ENCODE results near the gene MTARC2.

The MTARC2 gene

DNA sequence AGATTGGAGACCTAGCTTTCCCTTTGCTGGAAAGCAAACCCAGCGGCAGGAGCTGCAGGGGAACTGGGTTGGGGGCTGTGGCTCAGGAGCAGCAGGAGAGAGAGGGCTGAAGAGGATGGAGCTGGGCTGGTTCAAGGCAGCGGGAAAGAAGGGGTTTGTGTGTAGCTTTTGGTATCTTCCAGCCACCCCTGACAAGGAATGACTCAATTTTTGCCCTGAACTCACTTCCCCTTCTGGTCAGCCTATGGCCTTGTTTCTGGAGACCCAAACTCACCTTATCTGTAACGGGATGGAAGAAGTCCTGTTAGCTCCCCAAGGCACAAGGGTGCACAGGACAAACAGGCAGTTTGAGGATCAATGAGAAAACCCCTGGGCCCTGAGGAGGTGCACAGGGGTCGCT is 44.8 kb upstream of the MTARC2 start:
- TF ChIP-seq CTCF (IDR thresholded peaks at IDR 0.05; ENCODE audit: low read depth, low read length): no peak
- DNase-seq (ENCODE audit: extremely low read depth, low read depth): no peak

- no peak for TF ChIP-seq CTCF (IDR thresholded peaks at IDR 0.05; ENCODE audit: low read depth, low read length)
- no peak for DNase-seq (ENCODE audit: extremely low read depth, low read depth)
Observed at GRCh38 chr1:220705782-220706181, 42.3 kb upstream of the MTARC2 start.

DNA sequence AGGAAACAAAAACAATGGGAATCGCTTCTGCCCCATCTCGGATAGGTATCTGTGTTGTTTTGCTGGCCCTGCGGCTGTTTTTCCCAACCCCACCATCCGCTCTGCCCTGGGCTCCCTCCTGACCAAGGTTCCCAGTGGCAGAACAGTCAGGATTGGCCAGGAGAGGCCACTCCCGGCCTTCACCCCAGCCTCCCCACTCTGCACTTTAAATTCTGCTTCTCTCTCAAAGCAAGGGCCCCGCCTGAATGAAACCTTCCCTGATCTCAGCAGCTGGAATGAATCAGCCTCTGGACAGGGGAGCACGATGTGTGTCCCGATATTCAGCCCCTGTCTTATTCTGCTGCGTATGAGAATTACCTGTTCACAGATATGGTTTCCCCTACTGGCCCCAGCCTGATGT is 41.6 kb upstream of the MTARC2 start:
- TF ChIP-seq CTCF (IDR thresholded peaks at IDR 0.05; ENCODE audit: low read depth, low read length): no peak
- DNase-seq (ENCODE audit: extremely low read depth, low read depth): no peak

GRCh38 chr1:220707160-220707559 is 41.0 kb upstream of the MTARC2 start:
- no peak for TF ChIP-seq CTCF (IDR thresholded peaks at IDR 0.05; ENCODE audit: low read depth, low read length)
- no peak for DNase-seq (ENCODE audit: extremely low read depth, low read depth)

GRCh38 chr1:220708244-220708643 is 39.9 kb upstream of the MTARC2 start:
- no peak for TF ChIP-seq CTCF (IDR thresholded peaks at IDR 0.05; ENCODE audit: low read depth, low read length)
- no peak for DNase-seq (ENCODE audit: extremely low read depth, low read depth)

DNA sequence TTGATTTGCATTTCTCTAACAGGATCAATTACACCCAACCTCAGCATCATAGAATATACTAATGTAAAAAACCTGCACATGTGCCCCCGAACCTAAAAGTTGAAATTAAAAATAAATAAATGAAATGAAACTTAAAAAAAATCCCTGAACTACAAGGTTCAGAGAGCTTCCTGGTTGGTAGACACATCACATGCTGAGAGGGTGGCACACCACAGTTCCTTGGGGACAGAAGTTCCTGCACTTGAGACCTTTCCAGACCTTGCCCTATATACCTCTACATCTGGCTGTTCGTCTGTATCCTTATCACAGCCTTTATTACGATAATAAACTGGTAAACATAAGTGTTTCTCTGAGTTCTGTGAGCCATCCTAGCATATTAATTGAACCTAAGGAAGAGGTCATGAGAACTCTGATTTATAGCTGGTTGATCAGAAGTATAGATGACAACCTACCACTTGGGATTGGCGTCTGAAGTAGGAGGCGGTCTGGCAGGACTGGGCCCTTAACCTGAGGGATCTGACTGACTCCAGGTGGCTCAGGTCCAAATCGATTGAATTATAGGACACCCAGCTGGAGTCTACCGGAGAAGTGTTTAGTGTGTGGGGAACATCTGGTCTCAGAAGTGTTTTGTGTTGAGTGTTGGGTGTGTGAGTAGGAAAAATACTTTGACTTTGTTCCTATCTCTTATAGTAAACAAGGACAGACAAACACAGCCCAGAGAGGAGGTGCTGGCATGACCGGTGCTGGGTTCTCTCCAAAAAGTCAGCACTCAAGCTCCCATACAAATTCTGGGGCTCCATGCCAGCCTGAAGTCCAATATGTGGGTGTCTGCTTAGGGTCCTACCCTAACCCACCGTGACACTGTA is 39.0 kb upstream of the MTARC2 start:
- no peak for DNase-seq (ENCODE audit: extremely low read depth, low read depth)

More for the DNA sequence above, 39.0 kb upstream of the MTARC2 start:
- no peak for TF ChIP-seq CTCF (IDR thresholded peaks at IDR 0.05; ENCODE audit: low read depth, low read length)

Data from AG09319 (cell line).